HepG2 (cell line): ENCODE data around the gene MUL1. TPM values are rescaled to one million over a fixed set of nuclear protein-coding genes. Genes with fewer than 3 reads are reported as not detected.

Source experiments
- BCL6 ChIP-seq: IDR thresholded peaks from 2 replicates; pipeline ENCODE4 v1.6.1; 2016; ENCODE audit warnings: missing genetic modification reagents, missing compliant biosample characterization
- FOSL2 ChIP-seq: sonication (generic); formaldehyde crosslinking; IDR thresholded peaks from 2 replicates; pipeline ENCODE4 v1.4.0; 2020; ENCODE audit warnings: missing genetic modification reagents
- NCOR1 ChIP-seq: fragments of 200-600 bp; sonication (generic); IDR thresholded peaks from 2 replicates; pipeline ENCODE4 v1.7.0; 2017; ENCODE audit warnings: antibody characterized with exemption, low read length, borderline replicate concordance
- NFE2L1 ChIP-seq: sonication (generic); formaldehyde crosslinking; IDR thresholded peaks from 2 replicates; pipeline ENCODE4 v1.4.0; 2020; ENCODE audit warnings: missing genetic modification reagents, mild to moderate bottlenecking, borderline replicate concordance
- POLR2A ChIP-seq, 2 experiments: IDR thresholded peaks; 2 replicates each; pipeline ENCODE4 v1.6.1; 2011; ENCODE audit warnings: low read depth in 2 of 2, low read length in 2 of 2, mild to moderate bottlenecking in 1 of 2, moderate library complexity in 1 of 2; ENCODE audit not compliant: insufficient read depth in 1 of 2
- SKI ChIP-seq: fragments of 450-650 bp; IDR thresholded peaks from one replicate; pipeline ENCODE4 v1.6.1; 2018; ENCODE audit warnings: mild to moderate bottlenecking; ENCODE audit not compliant: partially characterized antibody
- U2AF1 ChIP-seq: fragments of 200-400 bp; formaldehyde crosslinking; optimal IDR thresholded peaks from 2 replicates; pipeline ENCODE3; 2017; ENCODE audit warnings: mild to moderate bottlenecking, low read depth, low read length
- ZBTB38 ChIP-seq: sonication (generic); formaldehyde crosslinking; IDR thresholded peaks from 2 replicates; pipeline ENCODE4 v1.5.1; 2020; ENCODE audit warnings: mild to moderate bottlenecking, missing genetic modification reagents
- ZNF138 ChIP-seq: sonication (generic); formaldehyde crosslinking; IDR thresholded peaks from 2 replicates; pipeline ENCODE4 v1.5.0; 2020; ENCODE audit warnings: mild to moderate bottlenecking, low read depth, missing genetic modification reagents
- ZNF589 ChIP-seq: sonication (generic); formaldehyde crosslinking; conservative IDR thresholded peaks from 2 replicates; pipeline ENCODE4 v1.8.0; 2022; ENCODE audit warnings: mild to moderate bottlenecking, moderate library complexity, missing genetic modification reagents
- ZNF598 ChIP-seq: sonication (generic); formaldehyde crosslinking; IDR thresholded peaks from 2 replicates; pipeline ENCODE4 v1.5.1; 2020; ENCODE audit warnings: mild to moderate bottlenecking, missing genetic modification reagents, borderline replicate concordance
- ZNF772 ChIP-seq: sonication (generic); formaldehyde crosslinking; IDR thresholded peaks from 2 replicates; pipeline ENCODE4 v1.5.0; 2020; ENCODE audit warnings: mild to moderate bottlenecking, missing genetic modification reagents
- ZSCAN30 ChIP-seq: sonication (generic); formaldehyde crosslinking; IDR thresholded peaks from 2 replicates; pipeline ENCODE4 v1.5.0; 2020; ENCODE audit warnings: mild to moderate bottlenecking, missing genetic modification reagents
- polyA plus RNA-seq, 8 experiments: library from polyadenylated mRNA; depleted of rRNA in 3 of 8; stranded (reverse) in 7 of 8; unstranded in 1 of 8; fragments of >200 nt; fragmentation: Illumina TruSeq in 4 of 8; extraction: Trizol in 4 of 8; gene quantifications; 2 replicates each; pipeline versions ENCODE4 v1.2.1 to v1.2.3, GENCODE V29; 2011 to 2016; ENCODE audit warnings: low read depth in 4 of 8, missing spikeins in 1 of 8, mixed read lengths in 1 of 8; ENCODE audit not compliant: insufficient read depth in 1 of 8
- total RNA-seq, 5 experiments: library from RNA; depleted of rRNA; stranded (reverse); fragments of >200 nt; fragmentation: Illumina TruSeq; extraction: Trizol; gene quantifications; 2 replicates each; pipeline ENCODE4 v1.2.3, GENCODE V29; 2016; ENCODE audit warnings: low read depth in 1 of 5
- TF ChIP-seq, protein P1 (sequence below): sonication (generic); formaldehyde crosslinking; IDR thresholded peaks from 2 replicates; pipeline ENCODE4 v1.5.0; 2020; ENCODE audit warnings: mild to moderate bottlenecking, missing genetic modification reagents, moderate library complexity
- TF ChIP-seq, protein P2 (sequence below), 2 experiments: sonication (generic) in 1 of 2; formaldehyde crosslinking in 1 of 2; IDR thresholded peaks; 2 replicates each; pipeline versions ENCODE4 v1.4.0 to v1.6.1; 2016 to 2020; ENCODE audit warnings: borderline replicate concordance in 1 of 2, low read depth in 1 of 2, mild to moderate bottlenecking in 1 of 2, missing genetic modification reagents in 1 of 2
- TF ChIP-seq, protein P3 (sequence below): sonication (generic); formaldehyde crosslinking; IDR thresholded peaks from 2 replicates; pipeline ENCODE4 v1.5.1; 2020; ENCODE audit warnings: missing genetic modification reagents, mild to moderate bottlenecking, borderline replicate concordance
- TF ChIP-seq, protein P4 (sequence below): sonication (generic); formaldehyde crosslinking; IDR thresholded peaks from 2 replicates; pipeline ENCODE4 v1.4.0; 2020; ENCODE audit warnings: missing genetic modification reagents

Gene MUL1
- total and polyA plus RNA-seq, 2 of the 13 experiments (the other 11 are each of a cell fraction or from before 2014, with no cell fraction given) = 21.5 to 26.5 TPM

DNA sequence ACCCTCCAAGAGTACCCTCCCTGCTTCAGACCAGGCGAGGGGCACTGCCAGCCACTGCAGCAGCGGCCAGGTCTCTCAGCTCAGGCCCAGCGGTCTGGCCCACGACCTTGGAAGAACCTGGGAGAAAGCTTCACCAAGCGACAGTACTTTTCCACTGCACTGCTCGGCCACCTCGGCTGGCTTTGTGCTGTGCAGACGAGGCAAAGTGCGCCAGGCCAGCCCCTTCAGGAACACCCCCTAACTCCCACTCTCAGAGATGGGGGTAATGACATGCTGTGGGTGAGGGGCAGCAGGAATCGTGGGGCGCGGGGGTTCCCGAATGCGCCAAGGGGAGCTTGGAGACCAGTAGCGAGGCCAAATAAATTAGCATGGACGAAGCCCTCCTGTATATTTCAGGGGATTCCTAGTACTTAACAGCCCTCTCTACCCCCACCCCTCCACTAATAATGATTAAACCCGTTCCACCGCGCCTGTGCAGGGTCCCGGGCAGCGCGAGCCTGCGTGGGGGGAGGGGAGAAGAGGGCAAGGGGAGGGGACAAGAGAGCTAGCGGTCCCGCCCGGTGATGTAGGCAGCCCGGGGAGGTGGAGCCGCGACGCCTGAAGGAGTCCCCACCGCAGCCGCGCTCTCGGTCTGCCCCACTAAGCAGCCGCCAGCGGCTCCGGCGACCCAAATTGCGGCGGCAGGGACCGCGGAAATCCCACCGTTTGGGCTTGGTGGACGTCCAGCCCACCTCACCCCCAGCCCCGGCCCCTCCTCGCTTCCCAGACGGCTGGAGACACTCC lies 44.2 kb upstream of the MUL1 start, which contains the start of gene FAM43B (continued):
- no peak for TF ChIP-seq NFE2L1 (CRISPR knock-in tag)
- no peak for TF ChIP-seq ZNF138 (CRISPR knock-in tag)
- peak; percentile 32 for TF ChIP-seq SKI
- TF ChIP-seq, protein P1, sequence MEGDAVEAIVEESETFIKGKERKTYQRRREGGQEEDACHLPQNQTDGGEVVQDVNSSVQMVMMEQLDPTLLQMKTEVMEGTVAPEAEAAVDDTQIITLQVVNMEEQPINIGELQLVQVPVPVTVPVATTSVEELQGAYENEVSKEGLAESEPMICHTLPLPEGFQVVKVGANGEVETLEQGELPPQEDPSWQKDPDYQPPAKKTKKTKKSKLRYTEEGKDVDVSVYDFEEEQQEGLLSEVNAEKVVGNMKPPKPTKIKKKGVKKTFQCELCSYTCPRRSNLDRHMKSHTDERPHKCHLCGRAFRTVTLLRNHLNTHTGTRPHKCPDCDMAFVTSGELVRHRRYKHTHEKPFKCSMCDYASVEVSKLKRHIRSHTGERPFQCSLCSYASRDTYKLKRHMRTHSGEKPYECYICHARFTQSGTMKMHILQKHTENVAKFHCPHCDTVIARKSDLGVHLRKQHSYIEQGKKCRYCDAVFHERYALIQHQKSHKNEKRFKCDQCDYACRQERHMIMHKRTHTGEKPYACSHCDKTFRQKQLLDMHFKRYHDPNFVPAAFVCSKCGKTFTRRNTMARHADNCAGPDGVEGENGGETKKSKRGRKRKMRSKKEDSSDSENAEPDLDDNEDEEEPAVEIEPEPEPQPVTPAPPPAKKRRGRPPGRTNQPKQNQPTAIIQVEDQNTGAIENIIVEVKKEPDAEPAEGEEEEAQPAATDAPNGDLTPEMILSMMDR = no peak
- no peak for TF ChIP-seq FOSL2 (CRISPR knock-in tag)
- no peak for TF ChIP-seq ZSCAN30
- peak; percentile 95 to 96 for TF ChIP-seq POLR2A (IDR thresholded peaks at IDR 0.05; ENCODE audit: insufficient read depth in 1 of 2, low read depth in 2 of 2, low read length in 2 of 2)
- TF ChIP-seq, protein P2, sequence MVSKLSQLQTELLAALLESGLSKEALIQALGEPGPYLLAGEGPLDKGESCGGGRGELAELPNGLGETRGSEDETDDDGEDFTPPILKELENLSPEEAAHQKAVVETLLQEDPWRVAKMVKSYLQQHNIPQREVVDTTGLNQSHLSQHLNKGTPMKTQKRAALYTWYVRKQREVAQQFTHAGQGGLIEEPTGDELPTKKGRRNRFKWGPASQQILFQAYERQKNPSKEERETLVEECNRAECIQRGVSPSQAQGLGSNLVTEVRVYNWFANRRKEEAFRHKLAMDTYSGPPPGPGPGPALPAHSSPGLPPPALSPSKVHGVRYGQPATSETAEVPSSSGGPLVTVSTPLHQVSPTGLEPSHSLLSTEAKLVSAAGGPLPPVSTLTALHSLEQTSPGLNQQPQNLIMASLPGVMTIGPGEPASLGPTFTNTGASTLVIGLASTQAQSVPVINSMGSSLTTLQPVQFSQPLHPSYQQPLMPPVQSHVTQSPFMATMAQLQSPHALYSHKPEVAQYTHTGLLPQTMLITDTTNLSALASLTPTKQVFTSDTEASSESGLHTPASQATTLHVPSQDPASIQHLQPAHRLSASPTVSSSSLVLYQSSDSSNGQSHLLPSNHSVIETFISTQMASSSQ (IDR thresholded peaks at IDR 0.05; ENCODE audit: low read depth) = peak; percentile 46
- TF ChIP-seq, protein P2 (CRISPR knock-in tag; IDR thresholded peaks at IDR 0.05; ENCODE audit: borderline replicate concordance) = peak; percentile 51; the same call in 1 of the 2 replicates
- no peak for TF ChIP-seq ZNF589 (CRISPR knock-in tag)
- TF ChIP-seq ZBTB38 (CRISPR knock-in tag) = no peak; the same call in 1 of the 2 replicates
- TF ChIP-seq, protein P3, sequence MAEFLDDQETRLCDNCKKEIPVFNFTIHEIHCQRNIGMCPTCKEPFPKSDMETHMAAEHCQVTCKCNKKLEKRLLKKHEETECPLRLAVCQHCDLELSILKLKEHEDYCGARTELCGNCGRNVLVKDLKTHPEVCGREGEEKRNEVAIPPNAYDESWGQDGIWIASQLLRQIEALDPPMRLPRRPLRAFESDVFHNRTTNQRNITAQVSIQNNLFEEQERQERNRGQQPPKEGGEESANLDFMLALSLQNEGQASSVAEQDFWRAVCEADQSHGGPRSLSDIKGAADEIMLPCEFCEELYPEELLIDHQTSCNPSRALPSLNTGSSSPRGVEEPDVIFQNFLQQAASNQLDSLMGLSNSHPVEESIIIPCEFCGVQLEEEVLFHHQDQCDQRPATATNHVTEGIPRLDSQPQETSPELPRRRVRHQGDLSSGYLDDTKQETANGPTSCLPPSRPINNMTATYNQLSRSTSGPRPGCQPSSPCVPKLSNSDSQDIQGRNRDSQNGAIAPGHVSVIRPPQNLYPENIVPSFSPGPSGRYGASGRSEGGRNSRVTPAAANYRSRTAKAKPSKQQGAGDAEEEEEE (CRISPR knock-in tag) = 0 out of 2 replicates have a peak, but pooled peaks have one; percentile 61
- no peak for TF ChIP-seq BCL6 (CRISPR knock-in tag)
- peak; percentile 42 for TF ChIP-seq ZNF772
- TF ChIP-seq U2AF1 = peak; percentile 60
- no peak for TF ChIP-seq ZNF598 (CRISPR knock-in tag)
- TF ChIP-seq, protein P4, sequence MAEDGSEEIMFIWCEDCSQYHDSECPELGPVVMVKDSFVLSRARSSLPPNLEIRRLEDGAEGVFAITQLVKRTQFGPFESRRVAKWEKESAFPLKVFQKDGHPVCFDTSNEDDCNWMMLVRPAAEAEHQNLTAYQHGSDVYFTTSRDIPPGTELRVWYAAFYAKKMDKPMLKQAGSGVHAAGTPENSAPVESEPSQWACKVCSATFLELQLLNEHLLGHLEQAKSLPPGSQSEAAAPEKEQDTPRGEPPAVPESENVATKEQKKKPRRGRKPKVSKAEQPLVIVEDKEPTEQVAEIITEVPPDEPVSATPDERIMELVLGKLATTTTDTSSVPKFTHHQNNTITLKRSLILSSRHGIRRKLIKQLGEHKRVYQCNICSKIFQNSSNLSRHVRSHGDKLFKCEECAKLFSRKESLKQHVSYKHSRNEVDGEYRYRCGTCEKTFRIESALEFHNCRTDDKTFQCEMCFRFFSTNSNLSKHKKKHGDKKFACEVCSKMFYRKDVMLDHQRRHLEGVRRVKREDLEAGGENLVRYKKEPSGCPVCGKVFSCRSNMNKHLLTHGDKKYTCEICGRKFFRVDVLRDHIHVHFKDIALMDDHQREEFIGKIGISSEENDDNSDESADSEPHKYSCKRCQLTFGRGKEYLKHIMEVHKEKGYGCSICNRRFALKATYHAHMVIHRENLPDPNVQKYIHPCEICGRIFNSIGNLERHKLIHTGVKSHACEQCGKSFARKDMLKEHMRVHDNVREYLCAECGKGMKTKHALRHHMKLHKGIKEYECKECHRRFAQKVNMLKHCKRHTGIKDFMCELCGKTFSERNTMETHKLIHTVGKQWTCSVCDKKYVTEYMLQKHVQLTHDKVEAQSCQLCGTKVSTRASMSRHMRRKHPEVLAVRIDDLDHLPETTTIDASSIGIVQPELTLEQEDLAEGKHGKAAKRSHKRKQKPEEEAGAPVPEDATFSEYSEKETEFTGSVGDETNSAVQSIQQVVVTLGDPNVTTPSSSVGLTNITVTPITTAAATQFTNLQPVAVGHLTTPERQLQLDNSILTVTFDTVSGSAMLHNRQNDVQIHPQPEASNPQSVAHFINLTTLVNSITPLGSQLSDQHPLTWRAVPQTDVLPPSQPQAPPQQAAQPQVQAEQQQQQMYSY (CRISPR knock-in tag) = no peak
- peak; percentile 41; the same call in 1 of the 2 replicates for TF ChIP-seq NCOR1
